C4-2B (cell line): ENCODE data around the gene SLC6A9.

Experiments used
- CTCF ChIP-seq: fragments of 450-650 bp; conservative IDR thresholded peaks from 2 replicates; pipeline ENCODE4 v1.5.1; 2017; ENCODE audit warnings: mild to moderate bottlenecking
- ZFX ChIP-seq: fragments of 450-650 bp; IDR thresholded peaks from 2 replicates; pipeline ENCODE4 v1.6.1; 2017

GRCh38 chr1:44012404-44012803, 18.9 kb downstream of the SLC6A9 start:
- TF ChIP-seq CTCF (no peak), ZFX (no peak)
